Keratinocyte (primary cell): ENCODE measurements around the gene PAQR4. TPM values are rescaled to one million over a fixed set of nuclear protein-coding genes. Genes with fewer than 3 reads are reported as not detected.

Experiments
- DNase-seq: peaks from one replicate; pipeline ENCODE4 v3.0.0-alpha.2; 2011; ENCODE audit warnings: low read depth, missing footprints, low spot score
- FAIRE-seq: peaks from 2 replicates; lab custom pipeline; 2011; peaks lifted over from hg19 to GRCh38; lab: Jason Lieb, UNC
- H2AFZ ChIP-seq: 2 replicates; pipeline ENCODE4 v1.6.0; 2012; ENCODE audit warnings: low read length, control low read depth, inconsistent platforms; ENCODE audit not compliant: control insufficient read depth
- H3K27ac ChIP-seq: 2 replicates; pipeline ENCODE4 v1.5.1; 2011; ENCODE audit warnings: low read length; ENCODE audit not compliant: control insufficient read depth, insufficient read depth
- H3K27me3 ChIP-seq: 3 replicates; pipeline ENCODE4 v1.6.0; 2011; ENCODE audit warnings: low read length; ENCODE audit not compliant: control insufficient read depth, insufficient read depth; ENCODE audit errors: extremely low read depth
- H3K36me3 ChIP-seq, 2 experiments: 2 replicates in 1 of 2; 3 replicates in 1 of 2; pipeline ENCODE4 v1.5.1; 2011; ENCODE audit warnings: low read length in 2 of 2, mild to moderate bottlenecking in 1 of 2; ENCODE audit not compliant: control insufficient read depth in 2 of 2, insufficient read depth in 2 of 2; ENCODE audit errors: extremely low read depth in 1 of 2
- H3K4me1 ChIP-seq: 3 replicates; pipeline ENCODE4 v1.5.1; 2011; ENCODE audit warnings: low read length; ENCODE audit not compliant: control insufficient read depth, insufficient read depth; ENCODE audit errors: extremely low read depth
- H3K4me2 ChIP-seq: 3 replicates; pipeline ENCODE4 v1.6.0; 2011; ENCODE audit warnings: low read depth, low read length; ENCODE audit not compliant: control insufficient read depth, insufficient read depth; ENCODE audit errors: extremely low read depth
- H3K4me3 ChIP-seq, 3 experiments: fragments of 200-600 bp in 1 of 3; sonication (generic) in 1 of 3; 2 replicates in 2 of 3; 3 replicates in 1 of 3; pipeline ENCODE4 v1.5.1; 2011 to 2016; ENCODE audit warnings: low read length in 3 of 3, mild to moderate bottlenecking in 3 of 3, control low read depth in 2 of 3, inconsistent platforms in 1 of 3, low read depth in 1 of 3, mixed read lengths in 1 of 3, mixed run types in 1 of 3, moderate library complexity in 1 of 3; ENCODE audit not compliant: control insufficient read depth in 2 of 3, insufficient read depth in 2 of 3; ENCODE audit errors: extremely low read depth in 1 of 3
- H3K79me2 ChIP-seq: 2 replicates; pipeline ENCODE4 v1.6.0; 2012; ENCODE audit warnings: low read length; ENCODE audit not compliant: control insufficient read depth, insufficient read depth
- H3K9ac ChIP-seq: 3 replicates; pipeline ENCODE4 v1.6.0; 2011; ENCODE audit warnings: low read length; ENCODE audit not compliant: control insufficient read depth, insufficient read depth; ENCODE audit errors: extremely low read depth
- H3K9me1 ChIP-seq: 3 replicates; pipeline ENCODE4 v1.6.0; 2011; ENCODE audit warnings: low read length; ENCODE audit not compliant: control insufficient read depth, insufficient read depth; ENCODE audit errors: extremely low read depth
- H3K9me3 ChIP-seq: 2 replicates; pipeline ENCODE4 v1.5.1; 2012; ENCODE audit warnings: low read depth, low read length; ENCODE audit not compliant: control insufficient read depth
- H4K20me1 ChIP-seq: 3 replicates; pipeline ENCODE4 v1.6.0; 2011; ENCODE audit warnings: low read length; ENCODE audit not compliant: control insufficient read depth, insufficient read depth; ENCODE audit errors: extremely low read depth
- EZH2 ChIP-seq: IDR thresholded peaks from one replicate; pipeline ENCODE4 v1.6.1; 2012; ENCODE audit warnings: inconsistent platforms, mild to moderate bottlenecking, low read length, moderate library complexity
- dilution Hi-C: fragments of 300-500 bp; cut with MboI; formaldehyde crosslinking; loops from one replicate; pipeline ENCODE4 v1.7.0; 2020; ENCODE audit warnings: low sequenced_read_pairs; ENCODE audit not compliant: extremely low pct_ligation_motif_present
- polyA plus RNA-seq, 5 experiments: library from polyadenylated mRNA; depleted of rRNA in 3 of 5; stranded (reverse) in 3 of 5; stranded (forward) in 1 of 5; unstranded in 1 of 5; fragments of >200 nt; gene quantifications; 1 replicate in 1 of 5; 2 replicates in 3 of 5; 3 replicates in 1 of 5; pipeline versions ENCODE4 v1.2.1 to v1.2.3, GENCODE V29; 2011 to 2012; ENCODE audit warnings: missing spikeins in 2 of 5, low read depth in 1 of 5, low replicate concordance in 1 of 5
- TF ChIP-seq, protein P1 (sequence below), 3 experiments: IDR thresholded peaks in 1 of 3; conservative IDR thresholded peaks in 1 of 3; optimal IDR thresholded peaks in 1 of 3; 2 replicates in 2 of 3; 3 replicates in 1 of 3; pipeline versions ENCODE3 to v1.5.1; 2011; ENCODE audit warnings: low read length in 3 of 3, mild to moderate bottlenecking in 3 of 3, moderate library complexity in 2 of 3, control low read depth in 1 of 3, inconsistent platforms in 1 of 3; ENCODE audit not compliant: insufficient read depth in 2 of 3; ENCODE audit errors: extremely low read depth in 1 of 3

The PAQR4 gene
- polyA plus RNA-seq, 1 donor (not counting 4 experiments of a cell fraction or from before 2014, with no cell fraction given): 16.8 TPM

DNA sequence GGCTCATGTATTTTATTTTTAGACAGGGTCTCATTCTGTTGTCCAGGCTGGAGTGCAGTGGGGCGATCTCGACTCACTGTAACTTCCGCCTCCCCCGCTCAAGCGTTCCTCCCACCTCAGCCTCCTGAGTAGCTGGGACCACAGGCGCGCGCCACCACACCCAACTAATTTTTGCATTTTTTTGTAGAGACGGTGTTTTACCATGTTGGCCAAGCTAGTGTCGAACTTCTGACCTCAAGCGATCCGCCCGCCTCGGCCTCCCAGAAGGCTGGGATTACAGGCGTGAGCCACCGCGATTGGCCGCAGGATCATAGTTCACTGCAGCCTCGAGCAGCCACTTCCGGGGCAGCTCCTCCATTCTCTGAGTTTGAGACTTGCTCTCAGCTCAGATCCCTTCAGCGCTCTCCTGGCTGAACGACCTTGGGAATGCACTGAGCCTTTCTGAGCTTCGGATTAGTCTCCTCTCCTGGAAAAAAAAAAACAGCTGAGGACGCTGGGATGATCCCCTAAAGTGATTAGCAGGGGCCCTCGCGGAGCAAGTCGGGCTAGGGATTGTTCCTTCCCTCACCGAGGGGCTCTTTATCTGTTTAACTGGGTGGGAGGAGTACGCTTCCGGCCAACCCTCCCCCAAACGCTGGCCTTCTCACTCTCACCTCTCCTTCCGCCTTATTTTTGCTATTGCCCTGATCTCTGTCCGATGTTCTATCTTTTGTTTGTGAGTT, 12.2 kb downstream of the PAQR4 start:
- peaks cover 30% of the 10 kb centered on the region for H3K4me1 ChIP-seq
- DNase-seq: no peak
- no peak overlapping the region for H2AFZ ChIP-seq
- H3K4me3 ChIP-seq: no peak overlapping the region
- H3K27ac ChIP-seq: no peak overlapping the region
- dilution Hi-C loops: no loop called here
- no peaks in the 10 kb centered on the region for H4K20me1 ChIP-seq
- H3K79me2 ChIP-seq: peaks cover 17% of the 10 kb centered on the region
- no peaks in the 10 kb centered on the region for H3K9me3 ChIP-seq
- FAIRE-seq: no peak
- no peaks in the 10 kb centered on the region for H3K27me3 ChIP-seq
- peak overlapping the region; percentile 86 for H3K4me2 ChIP-seq
- H3K9me1 ChIP-seq: no peaks in the 10 kb centered on the region
- no peak for TF ChIP-seq EZH2
- TF ChIP-seq, protein P1, sequence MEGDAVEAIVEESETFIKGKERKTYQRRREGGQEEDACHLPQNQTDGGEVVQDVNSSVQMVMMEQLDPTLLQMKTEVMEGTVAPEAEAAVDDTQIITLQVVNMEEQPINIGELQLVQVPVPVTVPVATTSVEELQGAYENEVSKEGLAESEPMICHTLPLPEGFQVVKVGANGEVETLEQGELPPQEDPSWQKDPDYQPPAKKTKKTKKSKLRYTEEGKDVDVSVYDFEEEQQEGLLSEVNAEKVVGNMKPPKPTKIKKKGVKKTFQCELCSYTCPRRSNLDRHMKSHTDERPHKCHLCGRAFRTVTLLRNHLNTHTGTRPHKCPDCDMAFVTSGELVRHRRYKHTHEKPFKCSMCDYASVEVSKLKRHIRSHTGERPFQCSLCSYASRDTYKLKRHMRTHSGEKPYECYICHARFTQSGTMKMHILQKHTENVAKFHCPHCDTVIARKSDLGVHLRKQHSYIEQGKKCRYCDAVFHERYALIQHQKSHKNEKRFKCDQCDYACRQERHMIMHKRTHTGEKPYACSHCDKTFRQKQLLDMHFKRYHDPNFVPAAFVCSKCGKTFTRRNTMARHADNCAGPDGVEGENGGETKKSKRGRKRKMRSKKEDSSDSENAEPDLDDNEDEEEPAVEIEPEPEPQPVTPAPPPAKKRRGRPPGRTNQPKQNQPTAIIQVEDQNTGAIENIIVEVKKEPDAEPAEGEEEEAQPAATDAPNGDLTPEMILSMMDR (optimal IDR thresholded peaks at IDR 0.05 in 1 of 3, IDR thresholded peaks at IDR 0.05 in 1 of 3, conservative IDR thresholded peaks at IDR 0.05 in 1 of 3; ENCODE audit: extremely low read depth in 1 of 3, insufficient read depth in 2 of 3, low read length in 3 of 3): no peak
- H3K9ac ChIP-seq: no peak overlapping the region
- H3K36me3 ChIP-seq: no peaks in the 10 kb centered on the region

DNA sequence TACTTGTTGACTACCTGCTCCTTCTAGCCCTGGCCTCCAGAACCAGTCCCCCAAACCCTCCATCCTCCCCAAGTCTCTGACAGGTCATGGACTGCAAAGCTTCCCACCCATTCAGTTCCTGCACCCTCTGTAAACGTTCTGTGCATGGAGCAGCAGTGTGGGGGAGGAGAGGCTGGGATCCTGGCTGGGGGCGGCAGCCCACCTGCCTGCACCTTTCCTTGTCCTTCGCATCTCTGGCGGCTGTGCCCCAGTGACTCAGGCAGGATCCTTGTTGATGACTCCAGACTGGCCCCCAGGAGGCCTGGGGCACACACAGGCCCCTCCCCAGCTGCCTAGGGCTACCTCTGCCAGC, 12.7 kb downstream of the PAQR4 start:
- no peaks in the 10 kb centered on the region for H4K20me1 ChIP-seq
- no peaks in the 10 kb centered on the region for H3K9me1 ChIP-seq
- H3K9me3 ChIP-seq: no peaks in the 10 kb centered on the region
- no peak overlapping the region for H3K27ac ChIP-seq
- dilution Hi-C loops: no loop called here
- peaks cover 31% of the 10 kb centered on the region for H3K4me1 ChIP-seq
- no peak for DNase-seq
- H3K36me3 ChIP-seq: no peaks in the 10 kb centered on the region
- H3K4me2 ChIP-seq: no peak overlapping the region
- no peak overlapping the region for H3K4me3 ChIP-seq
- peaks cover 17% of the 10 kb centered on the region for H3K79me2 ChIP-seq
- no peak for FAIRE-seq
- no peak for TF ChIP-seq EZH2
- TF ChIP-seq, protein P1 (optimal IDR thresholded peaks at IDR 0.05 in 1 of 3, IDR thresholded peaks at IDR 0.05 in 1 of 3, conservative IDR thresholded peaks at IDR 0.05 in 1 of 3; ENCODE audit: extremely low read depth in 1 of 3, insufficient read depth in 2 of 3, low read length in 3 of 3): no peak
- H2AFZ ChIP-seq: no peak overlapping the region
- no peaks in the 10 kb centered on the region for H3K27me3 ChIP-seq
- no peak overlapping the region for H3K9ac ChIP-seq
